HG03159 (cell line): Measurements from ENCODE around the gene RALGPS1.

Experiments
- ATAC-seq: cut with Tn5 transposase; IDR thresholded peaks from one replicate; pipeline ENCODE4 v1.9.1; 2021; ENCODE audit warnings: mild to moderate bottlenecking, moderate library complexity; ENCODE audit not compliant: unreplicated experiment

Gene RALGPS1

GRCh38 chr9:127148014-127148413 lies 233.4 kb downstream of the RALGPS1 start:
- ATAC-seq = no peak

GRCh38 chr9:127149010-127149409 lies 234.4 kb downstream of the RALGPS1 start:
- ATAC-seq = no peak

- ATAC-seq = no peak
Measured at GRCh38 chr9:127149463-127150390, 235.1 kb downstream of the RALGPS1 start.

- ATAC-seq = no peak
Measured at GRCh38 chr9:127153501-127153900, 238.9 kb downstream of the RALGPS1 start.

GRCh38 chr9:127154003-127154389 lies 239.4 kb downstream of the RALGPS1 start:
- no peak for ATAC-seq

GRCh38 chr9:127154390-127155191 lies 240.0 kb downstream of the RALGPS1 start:
- ATAC-seq = no peak

GRCh38 chr9:127155314-127155960 lies 240.9 kb downstream of the RALGPS1 start:
- no peak for ATAC-seq

- ATAC-seq = no peak
Measured at GRCh38 chr9:127158786-127159324, 244.3 kb downstream of the RALGPS1 start.

- ATAC-seq = no peak
Measured at GRCh38 chr9:127159325-127159801, 244.8 kb downstream of the RALGPS1 start.

GRCh38 chr9:127159949-127160610 lies 245.5 kb downstream of the RALGPS1 start:
- no peak for ATAC-seq

GRCh38 chr9:127161081-127161624 lies 246.6 kb downstream of the RALGPS1 start:
- no peak for ATAC-seq

GRCh38 chr9:127162046-127162863 lies 247.7 kb downstream of the RALGPS1 start:
- ATAC-seq = no peak

GRCh38 chr9:127162864-127163365 lies 248.3 kb downstream of the RALGPS1 start:
- no peak for ATAC-seq

GRCh38 chr9:127163409-127163808 lies 248.8 kb downstream of the RALGPS1 start:
- no peak for ATAC-seq

- no peak for ATAC-seq
Measured at GRCh38 chr9:127165116-127165515, 250.5 kb downstream of the RALGPS1 start.

- ATAC-seq = no peak
Measured at GRCh38 chr9:127166111-127166510, 251.5 kb downstream of the RALGPS1 start.

- no peak for ATAC-seq
Measured at GRCh38 chr9:127166651-127167524, 252.3 kb downstream of the RALGPS1 start.
